ENCODE measurements around the gene SH2B2.
"Not testable (repeated sequence)": the region's sequence is repeated elsewhere in the genome, so short reads cannot be mapped to it uniquely, and the experiment has no call there.

Gene SH2B2

GRCh38 chr7:102306916-102307677 is 20.4 kb downstream of the SH2B2 start:
- no peak for DNase-seq

GRCh38 chr7:102310414-102310815 is 23.7 kb downstream of the SH2B2 start:
- DNase-seq: no peak

GRCh38 chr7:102312317-102312716 is 25.6 kb downstream of the SH2B2 start:
- DNase-seq: no peak

DNA sequence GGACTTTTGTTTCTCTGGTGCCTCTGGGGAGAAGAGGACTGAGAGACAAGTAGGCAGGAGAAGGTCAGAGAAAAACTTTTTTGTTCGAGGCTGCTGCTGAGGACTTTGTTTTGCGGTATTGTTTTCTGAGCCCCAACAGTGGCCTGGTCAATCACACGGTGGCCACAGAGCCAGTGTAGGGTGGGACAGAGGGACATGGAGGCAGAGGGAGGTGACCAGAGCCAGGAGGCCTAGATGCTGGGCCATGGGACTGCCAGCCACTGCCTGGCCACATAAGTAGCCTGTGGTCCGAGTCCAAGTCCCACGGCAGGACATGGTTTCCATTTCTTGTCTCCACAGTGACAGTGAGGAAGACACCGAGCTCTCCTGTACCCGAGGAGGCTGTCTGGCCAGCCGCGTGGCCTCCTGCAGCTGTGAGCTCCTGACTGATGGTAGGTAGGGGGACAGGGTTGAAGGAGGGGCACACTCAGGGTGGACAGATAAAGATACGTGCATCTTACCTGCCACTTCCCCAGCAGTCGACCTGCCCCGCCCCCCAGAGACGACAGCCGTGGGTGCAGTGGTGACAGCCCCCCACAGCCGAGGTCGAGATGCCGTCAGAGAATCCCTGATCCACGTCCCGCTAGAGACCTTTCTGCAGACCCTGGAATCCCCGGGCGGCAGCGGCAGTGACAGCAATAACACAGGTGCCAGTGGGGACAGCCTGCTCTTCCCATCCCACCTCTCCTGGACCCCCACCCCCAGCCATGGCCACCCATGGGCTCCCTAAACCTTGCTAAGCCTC is 27.5 kb downstream of the SH2B2 start:
- no peak for DNase-seq

DNA sequence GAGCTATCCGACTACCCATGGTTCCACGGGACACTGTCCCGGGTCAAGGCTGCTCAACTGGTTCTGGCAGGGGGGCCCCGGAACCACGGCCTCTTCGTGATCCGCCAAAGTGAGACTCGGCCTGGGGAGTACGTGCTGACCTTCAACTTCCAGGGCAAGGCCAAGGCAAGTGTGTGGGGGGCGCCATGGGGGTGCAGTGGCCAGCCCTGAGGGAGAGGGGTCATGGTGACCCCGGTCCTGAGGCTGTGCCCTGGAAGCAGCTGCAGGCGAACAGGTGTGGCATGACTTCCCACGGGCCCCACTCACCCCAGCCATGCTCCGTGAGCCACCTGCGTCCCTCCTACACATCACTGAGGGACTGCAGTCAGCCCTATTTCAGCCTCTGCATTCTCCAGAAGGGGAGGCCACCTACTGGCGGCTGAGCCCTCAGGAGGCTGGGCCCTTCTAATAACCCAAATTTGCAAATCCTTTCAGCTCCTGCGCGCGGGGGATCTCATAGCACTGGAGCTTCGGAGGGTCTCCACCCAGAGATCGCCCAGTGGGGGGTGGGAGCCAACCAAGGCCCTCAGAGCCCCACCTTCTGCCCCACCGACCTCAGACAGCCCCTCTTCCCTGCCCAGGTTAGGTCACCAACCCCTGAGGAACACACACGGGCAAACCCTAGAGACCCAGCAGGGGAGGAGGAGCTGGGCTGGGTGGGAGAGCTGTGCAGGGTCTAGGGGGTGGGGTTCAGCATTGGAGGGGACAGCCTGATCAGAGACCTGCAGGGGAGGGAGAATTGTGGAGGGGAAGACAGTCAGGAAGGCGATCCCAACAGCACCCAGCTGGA is 30.8 kb downstream of the SH2B2 start:
- no peak for DNase-seq

GRCh38 chr7:102318482-102318971 is 31.9 kb downstream of the SH2B2 start:
- DNase-seq: no peak

DNA sequence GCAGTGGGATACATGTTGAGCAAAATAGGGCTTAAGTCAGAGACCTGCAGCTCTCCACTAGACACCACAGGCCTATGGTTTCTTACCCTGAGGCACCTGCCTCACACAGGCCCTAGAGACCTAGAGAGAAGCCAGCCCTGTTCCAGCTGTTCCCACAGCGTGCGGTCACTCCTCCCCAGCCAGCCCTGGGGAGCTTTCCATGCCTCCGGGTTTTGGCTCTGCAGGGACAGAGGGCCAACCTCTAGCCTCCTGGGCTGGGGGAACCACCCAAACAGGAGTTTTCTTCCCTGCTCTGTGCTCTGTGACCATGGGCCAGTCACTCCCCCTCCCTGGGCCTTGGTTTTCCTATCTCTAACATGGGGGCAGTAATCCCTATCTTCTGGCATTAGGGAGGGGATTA is 33.0 kb downstream of the SH2B2 start:
- no peak for DNase-seq

GRCh38 chr7:102320181-102320580 is 33.5 kb downstream of the SH2B2 start:
- DNase-seq: no peak

DNA sequence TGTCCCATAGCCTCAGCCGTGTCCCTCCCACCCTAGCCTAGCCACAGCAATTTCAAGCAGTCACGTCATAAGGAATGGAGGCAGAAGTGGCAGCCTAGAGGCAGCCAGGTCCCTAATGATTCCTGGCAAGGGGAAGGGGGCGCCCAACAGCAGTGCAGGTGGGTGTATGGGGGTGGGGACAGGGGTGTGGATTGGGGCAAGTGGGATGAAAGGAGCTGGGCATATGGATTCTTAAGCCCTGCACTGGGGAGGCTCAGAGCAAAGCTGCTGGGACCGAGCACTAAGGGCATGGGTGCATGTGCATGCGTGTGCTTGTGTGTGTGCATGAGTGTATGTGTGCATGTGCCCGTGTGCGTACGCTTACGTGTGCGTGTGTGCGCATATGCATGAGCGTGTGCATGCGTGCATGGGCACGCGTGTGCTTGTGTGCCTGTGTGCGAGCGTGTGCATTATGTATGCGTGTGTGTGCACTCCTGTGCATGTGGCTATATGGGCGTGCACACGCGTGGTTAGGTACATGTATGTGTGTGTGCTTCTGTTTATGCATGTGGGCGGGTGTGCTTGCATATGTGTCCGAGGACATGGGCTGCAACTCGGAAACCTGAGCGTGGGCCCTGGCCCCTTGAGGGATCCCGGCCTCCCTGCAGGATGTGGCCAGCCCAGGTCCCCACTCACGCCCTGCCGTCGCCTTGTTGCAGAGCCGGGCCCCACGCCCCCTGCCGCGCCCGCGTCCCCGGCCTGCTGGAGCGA is 34.1 kb downstream of the SH2B2 start:
- no peak for DNase-seq

DNA sequence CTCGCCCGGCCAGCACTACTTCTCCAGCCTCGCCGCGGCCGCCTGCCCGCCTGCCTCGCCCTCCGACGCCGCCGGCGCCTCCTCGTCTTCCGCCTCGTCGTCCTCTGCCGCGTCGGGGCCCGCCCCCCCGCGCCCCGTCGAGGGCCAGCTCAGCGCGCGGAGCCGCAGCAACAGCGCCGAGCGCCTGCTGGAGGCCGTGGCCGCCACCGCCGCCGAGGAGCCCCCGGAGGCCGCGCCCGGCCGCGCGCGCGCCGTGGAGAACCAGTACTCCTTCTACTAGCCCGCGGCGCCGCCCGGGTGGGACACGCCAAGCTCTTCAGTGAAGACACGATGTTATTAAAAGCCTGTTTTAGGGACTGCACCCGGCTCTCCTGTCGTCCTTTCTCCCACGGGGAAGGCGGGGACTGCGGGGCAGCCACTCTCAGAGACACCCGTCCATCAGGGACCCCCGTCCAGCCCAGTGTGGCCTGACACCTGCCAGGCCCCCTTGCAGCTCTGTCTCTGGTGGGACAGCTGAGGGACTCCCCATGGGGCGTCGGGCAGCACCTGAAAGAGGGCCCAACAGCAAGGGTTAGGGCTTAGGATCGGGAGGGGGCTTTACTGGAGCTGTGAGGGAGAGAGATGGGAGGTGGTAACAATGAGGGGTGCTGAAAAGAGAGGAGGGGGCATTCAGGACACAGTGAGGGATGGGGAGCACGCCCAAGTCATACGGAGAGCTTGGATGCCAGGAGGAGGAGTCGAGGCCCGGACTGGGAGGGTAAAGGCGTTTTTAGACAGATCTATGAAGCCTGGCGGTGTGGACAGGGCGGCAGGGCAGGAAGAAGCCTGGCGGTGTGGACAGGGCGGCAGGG is 34.9 kb downstream of the SH2B2 start:
- no peak for DNase-seq

- no peak for DNase-seq
Measured at GRCh38 chr7:102322202-102322715, 35.6 kb downstream of the SH2B2 start.

- DNase-seq: no peak
Measured at GRCh38 chr7:102323914-102324195, 37.2 kb downstream of the SH2B2 start.

DNA sequence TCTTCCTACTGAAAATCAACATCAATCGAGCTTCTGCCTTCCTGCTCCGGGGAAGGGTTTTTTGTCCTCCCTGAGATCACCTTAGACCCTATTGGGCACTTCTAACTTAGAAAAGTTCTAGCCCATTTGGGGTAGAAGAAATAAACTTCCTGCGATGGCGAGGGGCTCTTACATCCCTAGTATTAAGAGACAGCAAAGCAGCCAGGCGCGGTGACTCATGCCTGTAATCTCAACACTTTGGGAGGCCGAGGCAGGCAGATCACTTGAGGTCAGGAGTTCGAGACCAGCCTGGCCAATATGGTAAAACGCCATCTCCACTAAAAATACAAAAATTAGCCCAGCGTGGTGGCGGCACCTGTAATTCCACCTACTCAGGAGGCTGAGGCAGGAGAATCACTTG is 38.4 kb downstream of the SH2B2 start:
- not testable (repeated sequence) for DNase-seq

GRCh38 chr7:102326157-102326889 is 39.7 kb downstream of the SH2B2 start:
- no peak for DNase-seq

- not testable (repeated sequence) for DNase-seq
Measured at GRCh38 chr7:102327183-102327582, 40.5 kb downstream of the SH2B2 start.

DNA sequence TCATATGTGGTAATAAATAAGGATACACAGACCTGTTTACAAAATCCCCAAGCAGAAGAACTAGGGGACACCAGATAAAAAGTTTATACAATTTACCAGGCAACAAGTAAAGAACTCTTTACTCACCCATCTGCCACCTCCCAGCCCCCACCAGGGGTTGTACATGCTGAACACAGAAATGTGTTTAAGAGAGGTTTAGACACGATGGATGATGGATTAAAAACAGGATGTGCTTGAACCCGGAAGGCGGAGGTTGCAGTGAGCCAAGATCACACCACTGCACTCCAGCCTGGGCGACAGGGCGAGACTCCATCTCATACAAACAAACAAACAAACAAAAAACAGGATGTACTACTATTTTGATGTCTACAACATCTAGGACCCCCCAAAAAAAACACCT is 42.2 kb downstream of the SH2B2 start:
- DNase-seq: not testable (repeated sequence)

DNA sequence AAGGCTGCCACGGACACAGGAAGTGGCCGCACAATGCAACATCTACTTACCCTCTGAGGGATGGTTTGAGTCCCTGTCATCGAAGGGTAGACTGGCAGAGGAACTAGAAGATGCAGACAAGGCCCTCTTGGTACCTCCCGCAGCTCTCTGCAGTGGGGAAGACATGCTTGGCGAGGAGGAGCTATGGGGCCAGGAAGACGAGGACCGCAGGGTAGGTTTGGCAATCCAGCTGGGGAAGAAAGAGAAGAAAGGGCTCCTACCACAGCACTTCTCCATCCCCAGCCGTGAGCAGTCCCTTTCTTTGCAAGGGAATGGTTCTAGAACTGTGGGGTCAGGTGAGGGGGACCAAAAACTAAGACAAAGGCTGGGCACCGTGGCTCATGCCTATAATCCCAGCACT is 42.7 kb downstream of the SH2B2 start:
- DNase-seq: not testable (repeated sequence)

DNA sequence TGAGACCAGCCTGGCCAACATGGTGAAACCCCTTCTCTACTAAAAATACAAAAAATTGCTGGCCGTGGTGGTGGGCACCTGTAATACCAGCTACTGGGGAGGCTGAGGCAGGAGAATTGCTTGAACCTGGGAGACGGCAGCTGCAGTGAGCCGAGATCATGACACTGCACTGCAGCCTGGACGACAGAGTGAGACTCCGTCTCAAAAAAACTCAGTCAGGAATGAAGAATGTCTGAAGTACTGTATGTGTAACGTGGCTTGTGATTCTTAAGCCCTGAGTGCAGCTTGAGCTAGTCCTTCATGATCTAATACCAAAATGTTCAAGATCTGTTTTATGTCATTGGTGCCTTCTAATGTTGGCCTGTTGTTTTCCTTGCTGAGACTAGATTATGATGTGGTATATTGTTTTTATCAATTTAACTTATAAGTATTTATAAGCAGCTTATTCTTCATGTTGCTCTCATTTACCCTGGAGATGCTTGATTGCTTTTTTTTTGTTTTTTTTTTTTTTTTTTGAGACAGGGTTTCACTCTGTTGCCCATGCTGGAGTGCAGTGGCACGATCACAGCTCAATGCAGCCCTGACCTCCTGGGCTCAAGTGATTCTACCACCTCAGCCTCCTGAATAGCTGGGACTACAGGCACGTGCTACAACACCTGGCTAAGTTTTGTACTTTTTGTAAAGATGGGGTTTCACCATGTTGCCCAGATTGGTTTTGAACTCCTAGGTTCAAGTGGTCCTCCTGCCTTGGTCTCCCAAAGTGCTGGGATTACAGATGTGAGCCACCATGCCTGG is 44.2 kb downstream of the SH2B2 start:
- not testable (repeated sequence) for DNase-seq

GRCh38 chr7:102335574-102335973 is 48.9 kb downstream of the SH2B2 start:
- DNase-seq: not testable (repeated sequence)

GRCh38 chr7:102337002-102337401 is 50.3 kb downstream of the SH2B2 start:
- not testable (repeated sequence) for DNase-seq
